NCI-H1694 (cell line): ENCODE results near the gene RTF1.

Source experiments
- DNase-seq: peaks from one replicate; lab custom pipeline; 2025; lab: John Stamatoyannopoulos, UW

Gene RTF1

DNA sequence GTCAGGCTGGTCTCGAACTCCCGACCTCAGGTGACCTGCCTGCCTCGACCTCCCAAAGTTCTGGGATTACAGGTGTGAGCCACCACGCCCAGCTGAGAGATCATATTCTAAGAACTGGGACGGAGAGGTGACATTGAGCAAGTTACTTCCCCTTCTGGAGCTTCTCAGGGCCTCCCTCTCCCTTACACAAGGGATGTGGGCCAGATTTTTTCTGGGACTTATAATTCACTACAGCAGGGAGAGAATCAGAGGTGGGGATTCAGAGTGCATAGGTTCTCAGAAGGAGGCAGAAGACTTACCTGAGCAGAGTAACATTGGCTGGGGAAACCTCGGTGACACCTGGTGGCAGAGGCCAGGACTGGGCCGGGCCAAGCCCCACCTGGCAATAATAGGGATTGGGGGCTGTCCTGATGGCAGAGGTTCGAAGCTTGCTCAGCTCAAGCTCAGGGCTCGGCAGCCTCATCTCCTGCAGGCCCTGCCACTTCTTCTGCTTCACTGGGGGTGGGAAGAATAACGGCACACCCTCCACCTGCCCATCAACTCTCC, 90.0 kb downstream of the RTF1 start:
- DNase-seq, result no peak

DNA sequence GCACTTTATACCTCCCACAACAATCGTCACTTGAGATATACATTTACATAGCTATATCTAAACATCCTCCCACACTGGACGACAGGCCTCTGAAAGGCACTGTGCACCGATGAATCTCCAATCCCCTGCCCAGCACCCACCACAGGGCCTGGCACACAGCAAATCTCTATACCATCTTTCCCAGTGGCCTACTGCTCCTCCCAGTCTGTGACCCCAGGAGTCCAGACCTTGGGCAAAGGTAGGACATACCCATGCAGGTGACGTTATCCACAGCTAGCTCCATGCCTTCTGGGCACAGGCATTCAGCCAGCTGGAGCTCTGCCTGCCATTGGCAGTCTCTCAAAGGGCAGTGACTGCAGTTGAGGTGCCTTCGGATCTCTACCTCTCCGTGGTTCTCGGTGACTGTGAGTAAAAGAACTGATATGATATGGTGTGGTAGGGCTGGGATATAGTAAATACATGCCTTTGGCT, 91.0 kb downstream of the RTF1 start:
- DNase-seq, result no peak

DNA sequence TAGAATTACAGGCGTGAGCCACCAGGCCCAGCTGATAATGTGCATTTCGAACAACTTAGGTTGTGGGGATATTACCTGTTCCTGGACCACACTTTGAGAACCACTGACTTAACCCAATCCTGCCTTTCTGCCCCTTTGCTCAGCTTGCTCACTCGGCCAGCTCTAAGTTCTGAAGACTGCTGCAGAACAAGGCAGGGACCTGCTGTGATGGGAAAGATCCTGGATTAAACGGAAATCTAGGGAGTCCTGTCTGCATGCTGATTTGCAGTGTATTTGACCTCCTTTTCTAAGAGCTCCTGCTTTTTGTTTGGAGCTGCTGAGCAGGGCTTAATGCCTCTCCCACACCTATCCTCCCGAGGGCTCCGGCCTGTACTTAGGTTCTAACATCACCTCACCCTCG, 93.8 kb downstream of the RTF1 start:
- no peak for DNase-seq

DNA sequence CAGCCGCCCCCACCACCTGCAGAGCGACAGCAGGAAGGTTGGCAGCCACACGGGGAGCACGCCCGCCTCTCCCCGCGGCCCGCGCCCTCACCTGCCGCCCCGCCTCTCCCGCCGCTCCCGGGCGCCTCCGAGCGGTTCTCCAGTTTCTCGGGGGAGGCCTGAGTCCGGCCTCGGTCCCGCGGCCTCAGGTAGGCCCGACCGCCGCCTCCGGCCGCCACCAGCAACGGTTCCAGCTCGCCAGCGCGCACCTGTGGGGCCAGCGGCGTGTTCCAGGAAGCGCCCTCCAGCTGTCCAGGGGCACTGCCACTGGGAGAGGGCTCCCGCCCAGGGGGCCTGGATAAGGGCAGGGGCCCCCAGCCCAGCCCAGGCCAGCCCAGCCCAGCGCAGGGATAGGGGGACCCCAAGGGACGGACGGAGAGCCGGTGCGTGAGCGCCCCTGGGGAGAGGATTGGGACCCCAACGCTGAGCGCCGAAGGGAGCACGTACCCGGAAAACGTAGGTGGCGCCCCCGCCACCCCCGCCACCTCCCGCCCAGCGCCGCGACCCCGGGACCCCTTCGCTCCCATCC, 94.5 kb downstream of the RTF1 start:
- DNase-seq, result no peak

DNA sequence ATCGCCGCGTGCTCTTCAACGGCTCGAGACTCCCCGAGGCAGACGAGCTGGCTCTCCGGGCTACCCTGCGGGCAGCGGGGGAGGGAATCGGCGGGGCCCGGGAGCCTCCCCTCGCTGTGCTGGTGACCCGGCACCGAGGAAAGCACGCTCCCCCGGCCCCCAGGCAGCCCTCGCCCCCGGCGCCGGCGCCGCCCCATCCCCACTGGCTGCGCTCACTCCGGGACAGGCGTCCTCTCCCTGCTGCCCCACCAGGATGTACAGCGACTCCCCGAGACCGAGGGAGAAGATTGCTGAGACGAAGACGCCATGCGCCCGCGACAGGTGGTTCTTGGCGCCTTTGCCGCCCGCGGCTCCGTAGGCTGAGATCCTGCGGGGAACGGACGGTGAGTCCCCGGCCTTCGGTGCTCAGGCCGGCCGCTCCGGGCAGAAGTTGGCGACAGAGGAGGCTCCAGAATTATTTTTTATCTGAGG, 95.0 kb downstream of the RTF1 start:
- no peak for DNase-seq

DNA sequence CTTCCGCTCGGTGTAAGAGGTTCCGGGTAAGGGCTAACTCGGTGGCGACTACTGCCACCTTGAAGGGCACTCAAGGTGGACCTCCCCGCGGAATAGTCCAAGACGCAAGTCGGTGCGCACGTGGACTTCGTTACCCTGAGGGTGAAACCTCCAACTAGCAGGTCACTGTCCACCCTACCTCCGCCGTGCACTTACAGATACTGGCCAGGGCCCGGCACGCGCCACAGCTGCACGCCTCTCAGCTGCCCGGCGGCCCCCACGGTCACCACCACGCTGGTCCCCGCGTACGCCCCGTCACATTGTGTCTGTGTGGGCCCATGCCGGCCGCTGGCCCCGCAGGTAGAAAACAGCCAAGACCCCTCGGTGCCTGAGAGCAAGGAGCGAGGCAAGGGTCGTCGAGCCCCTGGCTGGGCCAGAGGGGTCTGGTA, 95.6 kb downstream of the RTF1 start:
- DNase-seq, result no peak

DNA sequence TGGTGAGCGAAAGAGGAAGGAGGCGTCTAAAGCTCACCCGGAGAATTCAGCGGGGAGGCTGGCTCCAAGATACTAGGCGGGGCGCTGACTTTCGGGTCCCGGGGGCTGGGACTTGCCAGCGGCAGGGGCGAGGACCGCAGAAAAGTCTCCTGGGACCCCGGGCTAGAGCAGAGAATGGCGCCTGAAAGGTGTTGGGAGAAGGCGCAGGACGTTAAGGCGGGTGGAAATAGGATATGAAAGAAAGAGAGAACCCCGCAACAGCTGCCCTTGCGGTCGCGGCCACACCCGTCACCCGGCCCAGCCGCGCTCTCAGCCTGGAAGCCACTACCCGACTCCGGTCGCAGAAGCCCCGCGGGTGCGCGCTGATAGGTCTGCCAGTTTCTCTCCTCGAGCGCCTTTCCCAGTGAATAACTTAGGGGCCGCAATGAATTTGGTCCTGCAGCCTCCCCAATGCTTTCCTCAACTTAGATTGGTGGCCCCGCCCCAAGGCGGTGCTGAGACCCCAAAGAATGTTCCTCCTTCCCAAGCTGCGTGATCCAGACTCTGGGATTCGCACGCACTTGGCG, 96.1 kb downstream of the RTF1 start:
- DNase-seq, result no peak

DNA sequence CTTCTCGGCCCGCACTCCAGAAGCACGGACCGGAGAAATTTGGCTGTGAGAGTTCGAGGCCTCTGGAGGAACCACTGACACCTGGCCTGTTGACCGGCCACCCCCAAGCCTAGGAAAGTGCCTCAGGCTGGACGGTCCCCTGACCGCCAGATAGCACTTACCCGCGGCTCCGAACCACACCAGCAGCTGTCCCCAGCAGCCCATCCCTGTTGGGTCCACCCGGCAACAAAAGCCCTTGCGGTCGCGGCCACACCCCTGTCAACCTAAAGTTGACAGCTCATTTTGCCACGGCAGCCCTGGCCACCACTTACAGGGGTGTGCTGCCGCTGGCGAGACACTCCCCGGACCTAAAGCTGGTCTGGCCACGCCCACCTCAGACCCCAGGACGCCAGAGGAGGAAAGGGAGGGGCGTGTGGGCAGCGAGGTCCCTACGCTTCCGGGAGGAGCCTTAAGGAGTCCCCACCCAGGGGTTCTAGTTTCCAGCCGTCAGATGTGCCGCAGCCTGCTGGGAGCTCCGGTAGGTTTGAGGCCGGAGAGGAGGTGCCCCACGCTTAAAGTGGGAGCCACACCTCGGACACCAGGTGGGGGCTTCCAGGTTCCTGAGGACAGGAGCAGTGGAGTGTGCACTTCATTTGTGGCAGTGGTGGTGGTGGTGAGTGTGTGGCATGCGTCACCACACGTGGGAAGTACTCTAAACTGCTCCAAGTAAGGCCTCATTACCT, 96.8 kb downstream of the RTF1 start, which contains the start of gene LTK:
TSS of gene LTK (minus strand) at position 322 of the 722 bp plus-strand sequence. CDS start at position 204, 118 bp downstream.
- DNase-seq, result no peak

DNA sequence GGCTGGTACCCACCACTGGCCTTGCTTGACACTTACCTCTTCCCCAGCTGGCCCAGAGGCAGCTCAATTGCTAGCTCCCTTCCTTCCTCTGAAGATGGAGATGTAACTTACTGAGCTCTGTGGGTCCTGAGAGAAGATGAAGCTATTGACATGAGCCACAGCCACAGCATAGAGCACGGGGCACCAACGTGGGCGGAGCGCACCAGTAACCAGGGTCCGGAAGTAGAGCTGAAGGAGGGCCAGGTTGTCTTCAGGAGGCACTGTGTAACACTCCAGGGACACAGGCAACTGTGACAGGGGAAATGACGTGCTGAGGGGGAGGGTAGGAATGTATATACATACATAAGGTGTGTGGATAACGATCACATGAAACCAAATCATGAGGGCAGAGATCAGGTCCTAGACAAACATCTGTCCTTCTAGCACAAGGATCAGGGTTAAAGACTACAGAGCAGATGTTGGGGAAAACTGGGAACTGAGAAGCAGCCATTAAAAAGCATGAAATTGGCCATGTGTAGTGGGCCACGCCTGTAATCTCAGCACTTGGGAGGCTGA, 101.1 kb downstream of the RTF1 start:
- DNase-seq, result no peak

DNA sequence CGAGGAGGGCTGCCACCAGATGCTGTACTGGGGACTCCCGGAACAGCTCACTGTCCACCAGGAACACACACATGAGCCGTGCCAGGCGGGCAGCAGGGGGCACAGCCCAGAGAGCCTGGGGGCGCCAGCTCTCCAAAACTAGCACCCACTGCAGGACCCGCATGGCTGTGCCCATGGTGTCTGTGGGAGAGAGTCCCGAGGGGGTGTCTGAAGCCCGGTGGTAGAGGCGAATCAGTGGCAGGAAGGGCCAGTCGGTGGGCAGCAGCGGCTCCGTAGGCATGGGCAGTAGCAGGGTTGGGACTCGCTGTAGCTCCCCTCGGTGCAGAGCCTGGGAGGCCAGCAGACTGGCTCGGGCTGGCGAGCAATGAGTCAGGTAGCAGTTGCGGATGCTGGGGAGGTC, 103.7 kb downstream of the RTF1 start:
- DNase-seq, result no peak

DNA sequence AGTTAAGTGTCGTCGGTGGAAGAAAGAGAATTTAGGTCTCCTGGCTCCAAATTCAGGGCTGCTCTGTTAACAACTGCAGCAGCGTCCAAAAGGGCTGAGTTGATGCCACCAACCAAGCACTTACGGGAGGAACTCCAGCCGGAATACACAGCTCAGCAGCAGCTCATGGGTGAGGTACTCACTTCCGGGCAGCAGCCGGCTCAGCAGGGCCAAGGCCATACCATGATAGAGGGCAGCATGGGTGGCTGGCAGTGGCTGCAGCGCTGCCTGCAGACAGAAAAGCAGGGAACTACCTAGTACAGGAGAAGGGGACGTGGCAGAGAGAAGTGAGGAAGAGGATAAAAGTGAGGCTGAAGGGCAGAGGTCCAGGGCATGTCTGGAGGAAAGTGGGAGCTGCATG, 104.7 kb downstream of the RTF1 start:
- no peak for DNase-seq

DNA sequence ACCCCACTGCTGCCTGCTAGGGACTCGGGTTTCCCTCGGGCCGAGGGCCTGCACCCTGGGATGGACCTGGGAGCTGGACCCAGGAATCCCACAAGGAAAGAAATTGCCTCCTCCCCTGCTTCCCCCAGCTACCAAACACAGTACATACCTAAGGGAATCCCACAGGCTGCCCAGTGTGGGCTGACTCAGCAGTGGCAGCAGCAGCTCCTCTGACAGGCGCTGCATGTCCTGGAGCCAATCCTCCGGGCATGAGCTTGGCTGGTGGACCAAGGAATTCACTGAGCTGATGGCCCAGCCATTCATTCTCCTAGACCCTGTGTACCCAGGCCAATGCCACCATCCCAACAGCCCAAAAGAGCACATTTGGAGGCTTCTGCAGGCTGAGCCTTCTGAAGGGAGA, 106.2 kb downstream of the RTF1 start:
- DNase-seq, result no peak

DNA sequence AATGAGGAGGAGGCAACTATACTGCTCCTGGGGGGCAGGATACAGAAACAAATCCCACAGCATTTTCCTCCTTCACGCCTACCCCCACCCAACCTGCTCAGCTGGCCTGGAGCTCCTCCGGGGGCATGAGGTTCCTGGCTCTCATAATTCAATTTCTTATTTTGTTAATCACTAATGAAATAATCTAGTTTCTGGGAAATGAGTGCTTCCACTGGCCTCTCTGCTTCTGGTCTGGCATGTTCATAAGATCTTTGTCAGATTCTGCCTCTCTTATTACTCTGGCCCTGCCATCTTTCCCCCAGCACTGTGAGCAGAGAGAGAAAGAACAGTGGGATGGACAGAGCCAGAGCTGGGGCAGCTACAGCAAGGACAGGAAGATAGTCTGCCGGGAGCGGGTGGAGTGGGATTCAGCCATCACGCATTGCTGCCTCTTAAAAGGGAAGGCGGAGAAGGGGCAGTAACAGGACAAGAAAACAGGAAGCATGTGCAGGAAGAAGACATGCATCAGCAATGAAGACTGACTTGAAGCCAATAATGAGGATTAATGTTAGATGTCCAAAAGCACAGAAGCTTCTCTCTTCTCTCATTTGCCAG, 113.6 kb downstream of the RTF1 start:
- no peak for DNase-seq
